GM21360 (cell line): ENCODE results near the gene AMER3.

ENCODE experiments used
- ATAC-seq: cut with Tn5 transposase; IDR thresholded peaks from one replicate; pipeline ENCODE4 v1.9.1; 2021; ENCODE audit warnings: mild to moderate bottlenecking, moderate library complexity; ENCODE audit not compliant: unreplicated experiment

Gene AMER3

GRCh38 chr2:130749078-130749477 is 6.3 kb upstream of the AMER3 start:
- no peak for ATAC-seq

- ATAC-seq, result no peak
Observed at GRCh38 chr2:130749641-130750040, 5.7 kb upstream of the AMER3 start.

GRCh38 chr2:130754811-130755210 is 529 bp upstream of the AMER3 start:
- ATAC-seq, result no peak

GRCh38 chr2:130756053-130756873 is 923 bp downstream of the AMER3 start:
- no peak for ATAC-seq

- ATAC-seq, result no peak
Observed at GRCh38 chr2:130756874-130757668, 1.7 kb downstream of the AMER3 start.

- no peak for ATAC-seq
Observed at GRCh38 chr2:130759906-130760753, 4.8 kb downstream of the AMER3 start.

- ATAC-seq, result no peak
Observed at GRCh38 chr2:130760754-130761751, 5.7 kb downstream of the AMER3 start.

- no peak for ATAC-seq
Observed at GRCh38 chr2:130762031-130762909, 6.9 kb downstream of the AMER3 start.

- no peak for ATAC-seq
Observed at GRCh38 chr2:130762910-130763385, 7.6 kb downstream of the AMER3 start.

GRCh38 chr2:130763405-130763804 is 8.1 kb downstream of the AMER3 start:
- no peak for ATAC-seq

GRCh38 chr2:130764035-130764820 is 8.9 kb downstream of the AMER3 start:
- ATAC-seq, result no peak

GRCh38 chr2:130764821-130765115 is 9.4 kb downstream of the AMER3 start:
- no peak for ATAC-seq

- no peak for ATAC-seq
Observed at GRCh38 chr2:130765464-130765863, 10.1 kb downstream of the AMER3 start.

- no peak for ATAC-seq
Observed at GRCh38 chr2:130766037-130766436, 10.7 kb downstream of the AMER3 start.

GRCh38 chr2:130766711-130767407 is 11.5 kb downstream of the AMER3 start:
- no peak for ATAC-seq

- ATAC-seq, result no peak
Observed at GRCh38 chr2:130767408-130767775, 12.1 kb downstream of the AMER3 start.

GRCh38 chr2:130768191-130768855 is 13.0 kb downstream of the AMER3 start:
- ATAC-seq, result no peak
